Nephron (organoid): ENCODE data around the gene FHOD3.

Experiments
- H3K27ac Mint-ChIP-seq, 3 experiments: 2 replicates each; pipeline ENCODE4 v1.8.0; 2020; ENCODE audit warnings: mixed read lengths in 3 of 3, mild to moderate bottlenecking in 2 of 3, moderate library complexity in 1 of 3
- H3K27me3 Mint-ChIP-seq: 2 replicates; pipeline ENCODE4 v1.8.0; 2021; ENCODE audit warnings: low read depth, mild to moderate bottlenecking, moderate library complexity, mixed read lengths
- H3K36me3 Mint-ChIP-seq: 2 replicates; pipeline ENCODE4 v1.8.0; 2020; ENCODE audit warnings: low read depth, mixed read lengths
- H3K4me1 Mint-ChIP-seq: 2 replicates; pipeline ENCODE4 v1.8.0; 2020; ENCODE audit warnings: mixed read lengths
- H3K4me3 Mint-ChIP-seq, 3 experiments: 2 replicates each; pipeline ENCODE4 v1.8.0; 2020; ENCODE audit warnings: mild to moderate bottlenecking in 3 of 3, mixed read lengths in 3 of 3, moderate library complexity in 2 of 3
- H3K9me3 Mint-ChIP-seq: 2 replicates; pipeline ENCODE4 v1.8.0; 2020; ENCODE audit warnings: mixed read lengths
- TF ChIP-seq, protein P1 (sequence below), 3 experiments: fragments of 200-600 bp; sonication (generic); IDR thresholded peaks; one replicate each; pipeline ENCODE4 v1.5.0; 2021; ENCODE audit warnings: antibody characterized with exemption in 3 of 3; ENCODE audit not compliant: unreplicated experiment in 3 of 3

FHOD3 gene

DNA sequence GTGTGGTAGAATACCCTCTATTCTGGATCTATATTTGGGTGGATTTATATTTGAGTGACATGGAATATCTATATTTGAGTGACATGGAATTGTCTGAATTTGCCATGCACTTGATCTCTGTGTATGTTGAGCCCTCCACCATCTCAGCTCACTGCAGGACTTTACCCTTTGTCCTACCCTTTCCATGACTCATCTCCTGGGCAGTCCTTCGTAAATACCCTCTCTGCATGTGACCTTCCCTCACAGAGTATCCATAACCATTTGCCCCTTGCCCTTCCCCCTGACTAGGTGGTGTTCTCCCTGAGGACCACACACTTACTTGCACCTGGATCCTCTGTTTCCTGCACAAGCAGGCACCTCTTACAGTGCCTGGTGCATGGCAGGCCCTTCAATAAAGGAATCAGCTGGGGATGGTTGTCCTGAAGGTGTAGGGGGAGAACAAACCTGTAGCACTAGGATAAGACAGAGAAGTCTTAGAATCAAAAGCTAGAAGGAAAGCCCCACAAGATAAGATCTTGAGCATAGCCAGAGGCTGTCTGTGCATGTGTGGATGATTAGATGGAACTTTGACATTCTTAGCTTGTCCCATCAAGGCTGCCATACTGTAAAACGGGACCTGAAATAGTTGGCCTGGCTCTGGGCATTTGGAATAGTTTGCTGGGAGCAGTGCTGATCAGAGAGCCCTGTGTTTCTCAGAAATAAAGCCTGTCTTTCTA is 230.4 kb downstream of the FHOD3 start:
- Mint-ChIP-seq H3K36me3 (peaks cover 3% of the 10 kb centered on the region), H3K4me3 (no peak overlapping the region), H3K4me1 (peaks cover 14% of the 10 kb centered on the region), H3K27ac (no peak overlapping the region), H3K9me3 (no peaks in the 10 kb centered on the region), H3K27me3 (no peaks in the 10 kb centered on the region)
- TF ChIP-seq, protein P1, sequence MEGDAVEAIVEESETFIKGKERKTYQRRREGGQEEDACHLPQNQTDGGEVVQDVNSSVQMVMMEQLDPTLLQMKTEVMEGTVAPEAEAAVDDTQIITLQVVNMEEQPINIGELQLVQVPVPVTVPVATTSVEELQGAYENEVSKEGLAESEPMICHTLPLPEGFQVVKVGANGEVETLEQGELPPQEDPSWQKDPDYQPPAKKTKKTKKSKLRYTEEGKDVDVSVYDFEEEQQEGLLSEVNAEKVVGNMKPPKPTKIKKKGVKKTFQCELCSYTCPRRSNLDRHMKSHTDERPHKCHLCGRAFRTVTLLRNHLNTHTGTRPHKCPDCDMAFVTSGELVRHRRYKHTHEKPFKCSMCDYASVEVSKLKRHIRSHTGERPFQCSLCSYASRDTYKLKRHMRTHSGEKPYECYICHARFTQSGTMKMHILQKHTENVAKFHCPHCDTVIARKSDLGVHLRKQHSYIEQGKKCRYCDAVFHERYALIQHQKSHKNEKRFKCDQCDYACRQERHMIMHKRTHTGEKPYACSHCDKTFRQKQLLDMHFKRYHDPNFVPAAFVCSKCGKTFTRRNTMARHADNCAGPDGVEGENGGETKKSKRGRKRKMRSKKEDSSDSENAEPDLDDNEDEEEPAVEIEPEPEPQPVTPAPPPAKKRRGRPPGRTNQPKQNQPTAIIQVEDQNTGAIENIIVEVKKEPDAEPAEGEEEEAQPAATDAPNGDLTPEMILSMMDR (IDR thresholded peaks at IDR 0.05; ENCODE audit: unreplicated experiment in 3 of 3), result no peak

DNA sequence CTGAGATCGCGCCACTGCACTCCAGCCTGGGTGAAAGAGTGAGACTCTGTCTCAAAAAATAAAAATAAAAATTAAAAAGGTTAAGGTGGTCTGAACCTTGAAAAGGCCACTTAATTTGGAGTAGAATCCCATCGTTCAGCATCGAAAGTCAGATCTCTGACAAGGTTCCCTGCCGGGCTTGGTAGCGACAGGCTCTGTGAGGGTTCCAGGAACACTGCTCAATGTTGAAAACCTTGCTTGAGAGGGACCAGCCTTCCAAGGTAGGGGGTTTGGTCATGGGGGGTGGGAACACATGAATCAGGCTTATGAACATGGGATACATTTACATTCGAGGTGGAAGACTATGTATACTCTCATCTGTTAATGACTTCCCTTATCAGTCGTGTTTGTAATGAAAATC is 232.2 kb downstream of the FHOD3 start:
- no peak overlapping the region for H3K4me3 Mint-ChIP-seq

DNA sequence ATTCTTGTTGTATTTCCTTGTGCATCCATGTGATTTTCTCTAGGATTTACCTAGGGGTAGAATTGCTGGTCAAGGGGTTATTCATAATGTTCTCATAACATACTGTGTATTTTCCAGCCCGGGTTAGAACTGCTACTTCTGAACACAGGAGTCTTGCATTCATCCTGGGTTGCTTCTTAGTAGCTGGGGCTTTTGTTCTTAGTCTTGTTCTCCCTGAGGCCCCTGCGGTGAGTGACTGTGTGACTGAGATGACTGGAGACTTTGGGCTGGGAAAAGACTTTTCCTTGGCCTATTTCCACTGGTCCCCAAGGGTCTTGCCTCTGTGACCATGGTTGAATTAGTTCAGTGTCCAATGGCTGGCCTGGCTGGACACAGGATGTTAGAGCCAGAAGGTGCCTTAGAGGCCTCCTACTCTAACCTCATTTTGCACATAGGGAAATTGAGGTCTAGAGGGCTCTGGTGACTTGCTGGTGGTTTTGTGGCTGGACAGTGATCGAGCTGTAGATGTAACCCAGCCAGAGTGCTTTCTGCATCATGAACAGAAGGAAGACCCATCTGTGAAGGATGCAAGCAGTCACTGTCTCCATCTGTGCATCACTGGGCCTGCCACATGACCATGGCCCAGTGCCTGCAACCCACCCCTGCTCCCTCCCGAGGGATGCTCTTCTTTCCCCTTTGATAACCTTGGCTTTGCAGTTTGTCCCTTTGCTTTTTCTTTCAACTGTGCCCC is 233.3 kb downstream of the FHOD3 start:
- no peak overlapping the region for H3K27ac Mint-ChIP-seq
- TF ChIP-seq, protein P1 (IDR thresholded peaks at IDR 0.05; ENCODE audit: unreplicated experiment in 3 of 3), result no peak
- H3K36me3 Mint-ChIP-seq, result peaks cover 2% of the 10 kb centered on the region
- H3K4me1 Mint-ChIP-seq, result peaks cover under 1% of the 10 kb centered on the region
- no peaks in the 10 kb centered on the region for H3K27me3 Mint-ChIP-seq
- no peaks in the 10 kb centered on the region for H3K9me3 Mint-ChIP-seq
- no peak overlapping the region for H3K4me3 Mint-ChIP-seq

More for the DNA sequence above, 232.2 kb downstream of the FHOD3 start:
- TF ChIP-seq, protein P1 (IDR thresholded peaks at IDR 0.05; ENCODE audit: unreplicated experiment in 3 of 3), result no peak
- Mint-ChIP-seq H3K9me3 (no peaks in the 10 kb centered on the region), H3K27ac (no peak overlapping the region), H3K4me1 (peaks cover 6% of the 10 kb centered on the region), H3K36me3 (peaks cover 3% of the 10 kb centered on the region), H3K27me3 (no peaks in the 10 kb centered on the region)

DNA sequence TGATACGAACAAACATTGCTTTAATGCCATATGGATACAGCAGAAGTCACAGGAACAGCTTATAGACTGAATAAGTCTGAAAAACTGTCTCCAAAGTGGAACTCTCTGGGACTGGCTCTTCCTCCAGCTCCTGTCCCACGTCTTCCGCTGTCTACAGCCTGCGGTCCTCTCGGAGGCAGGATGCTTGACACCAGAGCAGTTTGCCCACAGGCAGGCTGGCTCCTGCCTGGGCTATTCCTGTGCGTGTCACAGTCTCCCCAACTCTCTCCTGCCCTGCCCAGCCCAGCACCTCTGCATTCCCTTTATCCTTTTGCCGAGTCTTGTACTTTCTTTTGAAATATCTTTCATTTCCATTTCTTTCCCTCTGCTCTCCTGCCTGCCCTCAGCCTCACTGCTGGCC is 234.1 kb downstream of the FHOD3 start:
- H3K4me1 Mint-ChIP-seq, result no peaks in the 10 kb centered on the region
- H3K27me3 Mint-ChIP-seq, result no peaks in the 10 kb centered on the region
- TF ChIP-seq, protein P1 (IDR thresholded peaks at IDR 0.05; ENCODE audit: unreplicated experiment in 3 of 3), result no peak
- H3K9me3 Mint-ChIP-seq, result no peaks in the 10 kb centered on the region
- no peak overlapping the region for H3K27ac Mint-ChIP-seq
- H3K36me3 Mint-ChIP-seq, result no peaks in the 10 kb centered on the region
- no peak overlapping the region for H3K4me3 Mint-ChIP-seq

DNA sequence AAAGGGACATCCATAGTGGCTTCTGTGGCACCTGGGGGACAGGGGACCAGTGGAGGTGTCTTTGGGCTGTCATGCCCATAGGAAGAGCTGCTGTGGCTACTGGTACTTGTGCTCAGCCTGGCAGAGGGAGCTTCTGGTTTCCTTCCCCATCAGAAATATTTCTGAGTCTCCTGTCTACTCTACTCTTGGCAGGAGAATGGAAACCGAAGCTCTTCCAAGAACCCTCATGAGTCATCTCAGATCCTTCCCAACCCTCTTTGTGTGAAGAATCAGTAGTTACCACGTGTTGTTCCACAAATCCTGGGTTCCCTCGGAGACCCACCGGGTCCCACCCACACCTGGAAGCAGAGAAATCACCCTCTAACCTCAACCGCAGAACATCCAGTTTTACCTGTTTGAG is 234.9 kb downstream of the FHOD3 start:
- Mint-ChIP-seq H3K27me3 (no peaks in the 10 kb centered on the region), H3K4me3 (no peak overlapping the region), H3K4me1 (no peaks in the 10 kb centered on the region), H3K9me3 (no peaks in the 10 kb centered on the region), H3K27ac (no peak overlapping the region), H3K36me3 (no peaks in the 10 kb centered on the region)
- TF ChIP-seq, protein P1 (IDR thresholded peaks at IDR 0.05; ENCODE audit: unreplicated experiment in 3 of 3), result no peak
